UCSD-AML1 (cell line): ENCODE data around the gene MCM10.
"Not testable (repeated sequence)": the region's sequence is repeated elsewhere in the genome, so short reads cannot be mapped to it uniquely, and the experiment has no call there.

Source experiments
- DNase-seq: peaks from one replicate; lab custom pipeline; 2025; ENCODE audit not compliant: unreplicated experiment; lab: John Stamatoyannopoulos, UW

Gene MCM10

GRCh38 chr10:13219685-13220670 lies 58.6 kb downstream of the MCM10 start:
- peak; percentile 28 for DNase-seq

- DNase-seq, result no peak
These were observed 60.2 kb downstream of the MCM10 start for GRCh38 chr10:13221572-13221971.

GRCh38 chr10:13222151-13222550 lies 60.8 kb downstream of the MCM10 start:
- no peak for DNase-seq

GRCh38 chr10:13222566-13222965 lies 61.2 kb downstream of the MCM10 start:
- no peak for DNase-seq

- DNase-seq, result no peak
These were observed 61.9 kb downstream of the MCM10 start for GRCh38 chr10:13223241-13223640.

GRCh38 chr10:13224210-13224995 lies 63.0 kb downstream of the MCM10 start:
- DNase-seq, result no peak

- no peak for DNase-seq
These were observed 64.2 kb downstream of the MCM10 start for GRCh38 chr10:13225601-13226000.

- DNase-seq, result no peak
These were observed 65.7 kb downstream of the MCM10 start for GRCh38 chr10:13227031-13227430.

GRCh38 chr10:13231190-13231589 lies 69.8 kb downstream of the MCM10 start:
- DNase-seq, result no peak

GRCh38 chr10:13231808-13232207 lies 70.5 kb downstream of the MCM10 start:
- no peak for DNase-seq

GRCh38 chr10:13233358-13233757 lies 72.0 kb downstream of the MCM10 start:
- no peak for DNase-seq

GRCh38 chr10:13234172-13234571 lies 72.8 kb downstream of the MCM10 start, which contains the start of gene UCMA:
Gene UCMA, minus strand, starts transcription at chr10:13234374. Its CDS starts 116 bp downstream, at chr10:13234258.
- no peak for DNase-seq

GRCh38 chr10:13234736-13235135 lies 73.4 kb downstream of the MCM10 start:
- not testable (repeated sequence) for DNase-seq

GRCh38 chr10:13236638-13237037 lies 75.3 kb downstream of the MCM10 start:
- DNase-seq, result no peak

GRCh38 chr10:13238271-13239077 lies 77.1 kb downstream of the MCM10 start:
- DNase-seq, result no peak

GRCh38 chr10:13239923-13240322 lies 78.6 kb downstream of the MCM10 start:
- no peak for DNase-seq

- no peak for DNase-seq
These were observed 80.3 kb downstream of the MCM10 start for GRCh38 chr10:13241613-13242012.

GRCh38 chr10:13242260-13242659 lies 80.9 kb downstream of the MCM10 start:
- not testable (repeated sequence) for DNase-seq

GRCh38 chr10:13247246-13247645 lies 85.9 kb downstream of the MCM10 start:
- no peak for DNase-seq

GRCh38 chr10:13247784-13248183 lies 86.4 kb downstream of the MCM10 start:
- no peak for DNase-seq

- DNase-seq, result no peak
These were observed 92.4 kb downstream of the MCM10 start for GRCh38 chr10:13253726-13254125.
